GM12892 (cell line): ENCODE data around the gene KCNIP3.
"Not testable (repeated sequence)": the region's sequence is repeated elsewhere in the genome, so short reads cannot be mapped to it uniquely, and the experiment has no call there.

Experiments used
- DNase-seq: peaks from one replicate; pipeline ENCODE4 v3.0.0; 2011; ENCODE audit not compliant: insufficient read length
- FAIRE-seq: peaks from 2 replicates; lab custom pipeline; 2011; peaks lifted over from hg19 to GRCh38; lab: Jason Lieb, UNC
- POLR2A ChIP-seq: IDR thresholded peaks from 2 replicates; pipeline ENCODE4 v1.6.1; 2011; ENCODE audit warnings: low read depth, low read length, control low read depth
- POLR2AphosphoS5 ChIP-seq: IDR thresholded peaks from 2 replicates; pipeline ENCODE4 v1.6.1; 2011; ENCODE audit warnings: low read depth, low read length, control low read depth
- TAF1 ChIP-seq: IDR thresholded peaks from 2 replicates; pipeline ENCODE4 v1.6.1; 2011; ENCODE audit warnings: low read depth, mild to moderate bottlenecking, control low read depth, low read length, borderline replicate concordance

The KCNIP3 gene

DNA sequence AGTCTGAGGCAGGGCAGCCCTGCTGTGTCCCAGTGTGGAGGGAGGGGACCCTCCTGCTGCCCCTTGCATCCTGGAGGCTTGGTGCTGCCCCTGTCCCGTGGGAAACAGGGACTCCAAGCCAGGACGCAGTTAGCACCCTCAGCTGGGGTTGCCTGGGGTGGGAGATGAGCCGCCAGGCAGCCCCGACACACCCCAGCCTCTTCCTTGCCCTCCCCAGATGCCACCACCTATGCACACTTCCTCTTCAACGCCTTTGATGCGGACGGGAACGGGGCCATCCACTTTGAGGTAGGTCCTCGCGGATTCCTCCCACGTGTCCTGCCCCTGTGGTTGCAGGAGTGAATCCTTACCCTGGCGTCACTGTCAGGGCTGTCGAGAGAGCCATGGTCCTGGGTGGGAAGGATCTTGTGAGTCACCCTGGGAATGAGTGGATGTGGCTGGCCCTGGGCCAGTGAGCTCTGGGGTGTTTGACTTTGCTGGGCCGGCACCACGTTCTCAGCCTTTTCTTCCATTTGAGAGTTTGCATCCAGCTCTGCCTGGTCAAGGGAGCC, 77.8 kb downstream of the KCNIP3 start:
- no peak for FAIRE-seq
- no peak for TF ChIP-seq POLR2A
- TF ChIP-seq POLR2AphosphoS5: no peak
- TF ChIP-seq TAF1: no peak
- no peak for DNase-seq

DNA sequence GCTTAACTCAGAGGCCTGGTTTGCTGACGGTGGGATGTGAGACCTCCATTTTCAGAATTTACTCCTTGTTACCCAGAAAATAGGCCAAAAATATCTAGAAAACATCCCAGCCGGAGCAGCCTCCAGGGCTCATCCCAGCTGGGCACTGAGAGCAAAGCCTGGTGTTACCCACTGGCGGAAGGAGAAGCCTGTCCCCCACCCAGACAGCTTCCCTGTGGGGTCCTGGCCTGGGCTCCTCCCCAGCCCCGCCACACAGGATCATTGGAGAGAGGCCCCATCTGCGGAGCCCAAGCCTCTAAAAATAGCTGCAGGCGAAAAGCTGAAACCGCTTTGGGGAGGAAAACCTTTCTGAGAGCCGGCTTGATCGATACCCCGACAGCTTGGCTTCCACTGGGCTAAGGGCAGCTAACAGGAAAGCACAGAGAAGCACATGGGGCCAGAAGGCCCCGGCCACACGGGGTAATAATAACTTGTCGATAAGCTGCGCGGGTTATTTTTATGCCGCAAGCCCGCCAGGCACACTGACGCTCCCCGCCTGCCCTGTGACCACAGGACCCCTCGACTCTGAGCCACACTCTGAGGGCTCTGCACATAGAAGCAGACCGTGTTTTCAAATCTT, 78.5 kb downstream of the KCNIP3 start:
- TF ChIP-seq POLR2A: no peak
- no peak for TF ChIP-seq POLR2AphosphoS5
- TF ChIP-seq TAF1: no peak
- FAIRE-seq (no peak), DNase-seq (no peak)

DNA sequence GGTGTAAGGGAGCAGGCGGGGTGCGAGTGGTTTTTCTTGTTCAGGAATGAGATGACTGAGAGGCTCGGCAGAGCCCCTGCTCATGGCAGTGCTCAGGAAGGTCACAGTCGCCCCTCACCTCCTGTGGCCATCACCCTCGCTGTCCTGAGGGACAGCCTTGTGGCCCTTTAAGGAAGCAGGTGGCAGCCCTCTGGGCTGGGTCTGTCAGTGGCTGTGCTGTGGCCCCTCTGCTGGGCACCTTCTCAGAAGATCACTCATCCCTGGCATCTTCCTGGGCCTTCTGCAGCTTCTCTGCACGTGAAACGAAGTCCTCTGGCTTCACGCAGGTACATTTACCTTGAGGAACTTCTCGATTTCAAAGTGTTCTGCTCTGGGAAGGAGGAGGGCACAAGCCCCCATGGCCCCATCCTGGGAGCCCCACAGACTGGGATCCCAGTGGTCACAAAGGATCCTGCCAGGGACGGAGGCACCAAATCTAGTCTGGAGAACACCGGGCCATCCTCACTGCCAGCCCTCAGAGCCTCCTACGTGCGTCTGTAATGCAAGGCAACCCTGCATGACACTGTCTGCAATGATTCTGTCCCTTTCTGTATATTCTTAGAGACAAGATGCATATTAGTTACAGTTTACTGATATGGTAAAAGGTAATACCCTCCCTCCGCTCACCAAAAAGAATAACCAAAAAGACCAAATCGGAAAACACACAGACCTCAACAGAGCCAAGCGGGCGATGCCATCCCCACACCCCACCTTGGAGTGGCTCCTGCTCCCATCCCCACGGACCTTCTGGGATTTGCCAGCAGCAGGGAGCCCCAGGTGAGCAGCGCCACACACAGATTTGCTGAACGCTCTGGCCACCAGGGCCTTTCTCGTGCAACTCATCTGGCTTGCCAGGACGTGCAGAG, 79.4 kb downstream of the KCNIP3 start:
- FAIRE-seq (no peak), DNase-seq (no peak)
- TF ChIP-seq POLR2A: no peak
- no peak for TF ChIP-seq TAF1
- TF ChIP-seq POLR2AphosphoS5: no peak

DNA sequence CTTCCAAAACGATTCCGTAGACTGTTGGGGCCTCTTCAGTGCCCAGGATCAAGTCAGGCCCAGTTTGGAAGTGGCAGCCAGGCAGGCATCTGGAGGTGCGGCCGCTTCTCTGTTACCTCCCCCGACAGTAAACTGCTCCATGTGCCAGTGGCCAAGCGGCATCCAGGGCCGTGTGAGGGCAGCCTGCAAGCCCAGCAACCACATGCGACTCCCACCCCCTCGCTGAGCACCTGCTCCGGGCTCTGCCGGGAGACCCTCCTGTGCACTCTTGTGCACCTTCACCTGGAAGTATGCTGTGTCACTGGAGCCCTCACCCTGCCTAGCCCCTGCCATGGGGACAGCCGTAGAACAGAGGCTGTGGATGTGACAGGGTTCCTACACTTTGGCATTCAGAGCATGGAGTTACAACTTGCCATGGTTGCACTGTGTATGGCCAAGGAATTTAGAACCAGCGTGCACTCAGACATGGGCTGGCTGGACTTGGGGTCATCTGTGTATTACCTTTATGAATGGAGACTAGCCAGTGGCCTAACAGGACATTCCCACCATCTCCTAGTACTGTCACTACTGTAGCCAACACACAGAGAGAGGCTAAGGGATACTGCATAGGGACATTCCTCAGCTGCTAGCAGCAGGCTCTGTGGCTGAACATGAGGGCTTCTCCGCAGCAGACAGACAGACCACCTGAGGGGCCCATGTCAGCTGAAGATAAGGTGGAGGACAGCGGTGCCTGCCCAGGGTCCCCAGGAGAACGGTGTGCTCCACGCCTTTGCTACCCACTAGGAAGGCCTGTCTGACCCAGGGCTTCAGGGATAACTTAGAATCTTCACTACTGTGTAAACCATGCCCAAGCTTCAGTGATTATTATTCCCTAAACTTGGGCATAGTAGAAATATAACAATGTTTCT, 80.3 kb downstream of the KCNIP3 start:
- TF ChIP-seq TAF1 (no peak), POLR2A (no peak), POLR2AphosphoS5 (no peak)
- DNase-seq: no peak
- FAIRE-seq: no peak

DNA sequence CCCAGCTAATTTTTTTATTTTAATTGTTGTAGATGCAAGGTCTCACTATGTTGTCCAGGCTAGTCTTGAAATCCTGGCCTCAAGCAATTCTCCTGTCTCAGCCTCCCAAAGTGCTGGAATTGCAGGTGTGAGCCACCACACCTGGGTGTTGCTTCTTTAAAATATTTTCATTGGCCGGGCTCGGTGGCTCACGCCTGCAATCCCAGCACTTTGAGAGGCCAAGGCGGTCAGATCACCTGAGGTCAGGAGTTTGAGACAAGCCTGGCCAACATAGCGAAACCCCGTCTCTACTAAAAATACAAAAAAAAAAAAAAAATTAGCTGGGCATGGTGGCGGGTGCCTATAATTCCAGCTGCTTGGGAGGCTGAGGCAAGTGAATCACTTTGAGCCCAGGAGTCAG, 81.1 kb downstream of the KCNIP3 start:
- not testable (repeated sequence) for DNase-seq, FAIRE-seq

DNA sequence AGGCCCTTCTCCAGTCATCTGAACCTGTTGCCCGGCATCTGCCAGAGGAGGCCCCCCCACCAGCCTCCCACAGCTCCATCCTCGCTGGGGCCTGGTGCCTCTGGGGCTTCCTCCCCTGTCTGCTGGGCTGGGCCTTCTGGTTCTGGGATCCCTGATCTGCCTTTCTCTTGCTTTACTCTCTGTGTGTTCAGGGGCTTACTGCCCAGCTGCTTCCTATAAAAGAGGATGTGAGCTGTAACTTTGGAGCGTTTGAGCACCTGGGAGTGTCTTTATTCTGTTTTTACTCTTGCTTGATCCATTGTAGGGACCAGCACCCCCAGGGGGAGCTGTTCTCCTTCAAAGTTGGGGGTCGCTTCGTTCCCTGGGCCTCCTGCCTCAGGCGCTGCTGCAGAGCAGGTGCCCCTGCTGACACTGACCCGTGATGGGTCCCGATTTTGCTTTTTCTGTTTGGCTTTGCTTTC, 82.3 kb downstream of the KCNIP3 start:
- DNase-seq: no peak
- no peak for FAIRE-seq
- no peak for TF ChIP-seq TAF1
- no peak for TF ChIP-seq POLR2AphosphoS5
- no peak for TF ChIP-seq POLR2A

DNA sequence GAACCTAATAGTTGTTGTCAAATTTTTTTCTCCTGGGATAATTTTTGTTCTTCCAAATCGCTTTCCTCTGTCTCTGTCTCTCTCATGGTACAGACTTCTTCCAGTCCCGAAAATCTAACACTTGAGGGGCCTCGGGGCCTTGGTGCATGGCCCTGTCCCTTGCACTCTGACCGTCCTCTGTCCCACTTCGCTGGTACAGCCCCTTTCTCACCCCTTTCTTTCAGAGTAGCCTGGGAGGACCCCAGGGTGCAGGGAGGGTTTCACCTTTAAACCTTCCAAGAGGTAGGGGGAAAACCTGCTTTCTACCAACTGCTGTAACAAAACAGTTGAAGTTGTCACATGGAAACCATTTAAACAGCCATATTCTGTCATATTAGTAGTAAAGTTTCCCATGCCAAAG, 83.1 kb downstream of the KCNIP3 start:
- no peak for DNase-seq
- FAIRE-seq: no peak

DNA sequence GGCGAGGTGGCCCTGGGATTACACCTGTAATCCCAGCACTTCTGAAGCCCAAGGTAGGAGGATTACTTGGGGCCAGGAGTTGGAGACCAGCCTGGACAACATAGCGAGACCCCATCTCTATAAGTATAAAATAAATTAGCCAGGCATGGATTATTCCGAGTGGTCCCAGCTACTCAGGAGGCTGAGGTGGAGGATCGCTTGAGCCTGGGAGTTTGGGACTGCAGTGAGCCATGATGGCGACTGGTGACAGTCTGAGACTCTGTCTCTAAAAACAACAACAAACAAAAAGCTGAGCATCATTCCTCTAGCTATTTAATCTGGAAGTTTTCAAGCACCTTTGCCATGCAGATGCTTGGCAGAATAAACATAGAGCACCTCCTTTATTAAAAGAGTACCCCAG, 83.6 kb downstream of the KCNIP3 start:
- TF ChIP-seq TAF1 (no peak), POLR2AphosphoS5 (no peak), POLR2A (no peak)
- DNase-seq (no peak), FAIRE-seq (no peak)

More for the DNA sequence above, 83.1 kb downstream of the KCNIP3 start:
- TF ChIP-seq POLR2AphosphoS5 (no peak), POLR2A (no peak), TAF1 (no peak)

DNA sequence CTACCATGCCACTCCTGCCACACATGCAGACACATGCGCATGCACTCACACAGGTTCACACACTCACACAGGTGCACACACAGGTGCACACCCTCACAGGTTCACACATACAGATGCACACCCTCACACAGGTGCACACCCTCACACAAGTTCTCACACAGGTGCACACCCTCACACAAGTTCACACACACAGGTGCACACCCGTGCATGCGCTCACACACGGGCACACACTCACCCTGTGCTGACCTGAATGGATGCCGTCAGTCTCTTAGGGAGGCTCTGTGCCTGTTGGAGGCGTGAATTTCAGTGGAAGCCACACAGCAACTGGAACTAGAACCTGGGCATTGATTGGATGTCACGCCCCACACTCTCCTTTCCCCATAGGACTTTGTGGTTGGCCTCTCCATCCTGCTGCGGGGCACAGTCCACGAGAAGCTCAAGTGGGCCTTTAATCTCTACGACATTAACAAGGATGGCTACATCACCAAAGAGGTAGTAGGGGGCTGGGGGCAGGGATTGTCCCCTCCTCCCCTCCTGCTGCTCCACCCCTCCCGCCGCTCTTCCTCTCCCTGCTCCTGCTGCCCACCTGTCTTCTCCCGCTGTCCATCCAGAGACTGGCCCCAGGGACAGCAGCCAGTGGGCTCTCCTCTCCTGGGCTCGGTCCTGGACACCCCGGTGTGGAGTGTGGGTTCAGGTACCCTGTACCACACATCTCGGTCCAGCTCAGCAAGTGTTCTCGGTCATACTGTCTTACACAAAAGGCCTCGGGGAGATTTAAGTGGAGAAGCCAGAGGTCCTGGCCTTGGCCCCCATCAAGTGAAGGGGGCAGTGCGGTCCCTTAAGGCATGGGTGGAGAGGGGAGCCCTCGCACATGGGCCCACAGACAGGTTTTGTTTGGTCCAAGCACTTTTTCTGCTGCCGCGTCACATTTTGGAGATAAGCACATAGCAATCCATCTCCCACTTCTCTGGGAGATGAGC, 84.4 kb downstream of the KCNIP3 start:
- DNase-seq (no peak), FAIRE-seq (no peak)
- TF ChIP-seq TAF1: no peak
- no peak for TF ChIP-seq POLR2A
- no peak for TF ChIP-seq POLR2AphosphoS5

DNA sequence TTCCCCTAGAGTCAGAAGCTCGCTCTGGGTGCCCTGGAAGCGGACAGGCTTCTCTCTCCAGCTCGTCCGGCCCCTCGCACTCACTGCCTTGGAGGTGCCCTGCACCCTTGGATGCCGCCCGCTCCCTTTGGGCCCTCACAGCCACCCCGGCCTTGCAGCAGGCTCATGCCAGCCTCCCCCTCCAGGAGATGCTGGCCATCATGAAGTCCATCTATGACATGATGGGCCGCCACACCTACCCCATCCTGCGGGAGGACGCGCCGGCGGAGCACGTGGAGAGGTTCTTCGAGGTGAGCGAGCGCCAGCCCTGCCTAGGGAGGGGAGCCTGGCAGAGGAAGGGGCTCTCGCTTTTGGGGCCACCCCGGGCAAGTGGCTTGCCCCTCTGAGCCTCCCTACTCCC, 85.0 kb downstream of the KCNIP3 start:
- DNase-seq (no peak), FAIRE-seq (no peak)
- TF ChIP-seq POLR2A: no peak
- no peak for TF ChIP-seq POLR2AphosphoS5
- no peak for TF ChIP-seq TAF1
